Stomach (tissue), 9 donors: Measurements from ENCODE around the gene LTBR. TPM values are rescaled to one million over a fixed set of nuclear protein-coding genes. Genes with fewer than 3 reads are reported as not detected.
"Not testable (repeated sequence)": the region's sequence is repeated elsewhere in the genome, so short reads cannot be mapped to it uniquely, and the experiment has no call there.

ENCODE experiments used
- DNase-seq, 2 donors: peaks; one replicate each; pipeline versions ENCODE4 v3.0.0 to v3.0.0-alpha.2; 2013 to 2019
- H3K27ac ChIP-seq, 5 donors: fragments of 200-600 bp in 4 of 5; sonication (generic) in 4 of 5; one replicate each; pipeline ENCODE4 v1.5.1; 2013 to 2019; ENCODE audit warnings: mild to moderate bottlenecking in 1 of 5, moderate library complexity in 1 of 5
- H3K27me3 ChIP-seq, 3 donors: fragments of 200-600 bp; sonication (generic); one replicate each; pipeline ENCODE4 v1.5.1; 2017 to 2019; ENCODE audit warnings: mixed run types in 1 of 3
- H3K36me3 ChIP-seq, 4 donors: fragments of 200-600 bp; sonication (generic); 1 replicate in 3 of 4; 2 replicates in 1 of 4; pipeline ENCODE4 v1.5.1; 2016 to 2019
- H3K4me1 ChIP-seq, 4 donors: fragments of 200-600 bp; sonication (generic); one replicate each; pipeline ENCODE4 v1.5.1; 2016 to 2019
- H3K4me3 ChIP-seq, 4 donors: fragments of 200-600 bp; sonication (generic) in 3 of 4; one replicate each; pipeline ENCODE4 v1.5.1; 2016 to 2019; ENCODE audit warnings: mild to moderate bottlenecking in 1 of 4
- H3K9me3 ChIP-seq, 4 donors: fragments of 200-600 bp; sonication (generic); one replicate each; pipeline ENCODE4 v1.5.1; 2016 to 2019
- CTCF ChIP-seq, 7 experiments: fragments of 450-650 bp in 4 of 7; fragments of 200-600 bp in 3 of 7; sonication (generic) in 3 of 7; IDR thresholded peaks; one replicate each; pipeline ENCODE4 v1.5.1; 2016 to 2019; ENCODE audit warnings: antibody characterized with exemption in 7 of 7, control low read depth in 2 of 7, mild to moderate bottlenecking in 1 of 7
- EP300 ChIP-seq: sonication (generic); formaldehyde crosslinking; IDR thresholded peaks from one replicate; pipeline ENCODE4 v1.6.1; 2017; ENCODE audit warnings: antibody characterized with exemption
- POLR2A ChIP-seq, 4 donors: fragments of 450-650 bp; IDR thresholded peaks; one replicate each; pipeline ENCODE4 v1.6.1; 2016; ENCODE audit warnings: antibody characterized with exemption in 4 of 4, control low read depth in 2 of 4, mild to moderate bottlenecking in 1 of 4, moderate library complexity in 1 of 4
- POLR2AphosphoS5 ChIP-seq, 3 donors: sonication (generic); formaldehyde crosslinking; IDR thresholded peaks; one replicate each; pipeline ENCODE4 v1.6.1; 2016; ENCODE audit warnings: antibody characterized with exemption in 3 of 3
- WGBS, 5 donors: extraction: QIAGEN DNeasy Blood & Tissue Kit in 3 of 5; methylation state at CpG; one replicate each; pipeline versions ENCODE4 v1.1.5 to v1.1.7; 2013 to 2018; 5-methylcytosine and 5-hydroxymethylcytosine counted together
- intact Hi-C: fragments of 100-400 bp; cut with DNase I; formaldehyde crosslinking; loops from one replicate; pipeline ENCODE4 v1.15.1; 2023; ENCODE audit warnings: low total_unique reads
- polyA plus RNA-seq, 3 donors: library from polyadenylated mRNA; stranded (reverse); fragments of 200-250 nt; gene quantifications; one replicate each; pipeline ENCODE4 v1.2.3, GENCODE V29; 2013
- total RNA-seq, 5 donors: library from RNA; depleted of rRNA; stranded (reverse); fragments of >200 nt; gene quantifications; one replicate each; pipeline versions ENCODE4 v1.1.0 to v1.2.3, GENCODE V29; 2014 to 2016
- donor health status: healthy with polysubstance abuse.
- donor health status: Bipolar disorder and iron deficiency.
- donor health status: healthy.

Gene LTBR
- total and polyA plus RNA-seq, 8 donors = 27.5 to 471 (median 62.3) TPM

- WGBS, 5 donors = 65 to 78% (median 75%) methylated on average over 14 of the region's 14 CpGs
- Histone ChIP-seq H3K9me3 (no peaks in the 10 kb centered on the region), H3K36me3 (no peaks in the 10 kb centered on the region), H3K4me1 (peaks cover 19 to 34% (median 25%) of the 10 kb centered on the region in 4 donors), H3K4me3 (no peak overlapping the region), H3K27me3 (no peaks in the 10 kb centered on the region), H3K27ac (peak overlapping the region in 2 of 5 donors; percentile 25 to 53)
- no peak for TF ChIP-seq POLR2A (IDR thresholded peaks at IDR 0.05)
- TF ChIP-seq POLR2AphosphoS5 (IDR thresholded peaks at IDR 0.05) = no peak
- no peak for TF ChIP-seq EP300
- no peak for TF ChIP-seq CTCF (IDR thresholded peaks at IDR 0.05)
- intact Hi-C loops = loop anchor here (5.0 to 10.0 kb wide), 2 partner anchors 35 to 108 kb away; partner anchors contain the start of gene GAPDH
- peak; percentile 34 to 70 for DNase-seq
Measured at GRCh38 chr12:6426882-6427671, 43.1 kb downstream of the LTBR start.

- intact Hi-C loops = loop anchor here (5.0 to 10.0 kb wide), 2 partner anchors 35 to 107 kb away; partner anchors contain the start of gene GAPDH
- H3K4me3 ChIP-seq, H3K27me3 ChIP-seq, H3K9me3 ChIP-seq, H3K36me3 ChIP-seq: not testable (repeated sequence)
- H3K4me1 ChIP-seq = peaks cover 19 to 34% (median 25%) of the 10 kb centered on the region in 4 donors
- WGBS, 5 donors = 88 to 96% (median 93%) methylated on average over 10 of the region's 10 CpGs
- peak in 1 of 2 donors; percentile 17 for DNase-seq
- peak overlapping the region in 1 of 5 donors; percentile 53 for H3K27ac ChIP-seq
Measured at GRCh38 chr12:6427796-6428195, 43.8 kb downstream of the LTBR start.

DNA sequence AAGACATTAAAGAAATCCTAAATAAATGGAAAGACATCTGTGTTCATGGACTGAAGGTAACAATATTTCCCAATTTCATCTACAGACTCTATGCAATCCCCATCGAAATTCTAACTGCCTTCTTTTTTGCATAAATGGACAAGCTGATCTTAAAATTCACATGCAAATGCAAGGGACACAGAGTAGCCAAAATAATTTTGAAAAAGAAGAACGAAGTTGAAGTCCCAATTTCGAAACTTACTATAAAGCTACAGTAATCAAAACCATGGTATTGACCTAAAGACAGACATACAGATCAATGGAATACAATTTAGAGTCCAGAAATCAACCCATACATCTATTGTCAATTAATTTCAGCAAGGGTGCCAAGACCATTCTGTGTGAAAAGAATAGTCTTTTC, 44.4 kb downstream of the LTBR start:
- TF ChIP-seq POLR2A (IDR thresholded peaks at IDR 0.05) (no peak), EP300 (no peak), CTCF (IDR thresholded peaks at IDR 0.05) (no peak)
- WGBS, 5 donors = 76 to 93% (median 85%) methylated on average over 3 of the region's 3 CpGs
- intact Hi-C loops = loop anchor here (5.0 to 10.0 kb wide), 2 partner anchors 34 to 106 kb away; partner anchors contain the start of gene GAPDH
- no peaks in the 10 kb centered on the region for H3K9me3 ChIP-seq
- H3K27ac ChIP-seq = no peak overlapping the region
- H3K4me3 ChIP-seq = no peak overlapping the region
- H3K4me1 ChIP-seq = peaks cover 18 to 30% (median 24%) of the 10 kb centered on the region in 4 donors
- H3K27me3 ChIP-seq = no peaks in the 10 kb centered on the region
- DNase-seq = no peak
- no peaks in the 10 kb centered on the region for H3K36me3 ChIP-seq

GRCh38 chr12:6430124-6430989, 46.4 kb downstream of the LTBR start:
- peak; percentile 87 to 89 for DNase-seq
- peaks cover 11 to 21% (median 16%) of the 10 kb centered on the region in 4 donors for H3K4me1 ChIP-seq
- no peaks in the 10 kb centered on the region for H3K9me3 ChIP-seq
- H3K36me3 ChIP-seq = no peaks in the 10 kb centered on the region
- H3K27me3 ChIP-seq = no peaks in the 10 kb centered on the region
- peak overlapping the region; percentile 13 to 87 (median 85) for H3K27ac ChIP-seq
- peak; percentile 77 to 92 (median 88) for TF ChIP-seq POLR2AphosphoS5 (IDR thresholded peaks at IDR 0.05)
- TF ChIP-seq CTCF (IDR thresholded peaks at IDR 0.05) = peak in 1 of 7 experiments; percentile 18
- TF ChIP-seq POLR2A (IDR thresholded peaks at IDR 0.05) = no peak
- peak; percentile 31 for TF ChIP-seq EP300
- WGBS, 5 donors = 17 to 26% (median 19%) methylated on average over 19 of the region's 19 CpGs
- intact Hi-C loops = no loop called here
- H3K4me3 ChIP-seq = peak overlapping the region; percentile 19 to 34 (median 20)
